Liver (tissue), 9 donors: ENCODE results near the gene NUP54. TPM values are rescaled to one million over a fixed set of nuclear protein-coding genes. Genes with fewer than 3 reads are reported as not detected.

Source experiments
- DNase-seq: peaks from one replicate; pipeline ENCODE4 v3.0.0-alpha.2; 2017; ENCODE audit warnings: low spot score
- H3K27ac ChIP-seq, 2 donors: one replicate each; pipeline ENCODE4 v1.7.0; 2013; ENCODE audit warnings: inconsistent platforms in 2 of 2, low read length in 2 of 2, control low read depth in 1 of 2, low read depth in 1 of 2, mild to moderate bottlenecking in 1 of 2
- H3K27me3 ChIP-seq, 4 donors: one replicate each; pipeline versions ENCODE4 v1.6.1 to v1.7.0; 2013; ENCODE audit warnings: low read length in 3 of 4, inconsistent platforms in 1 of 4, mild to moderate bottlenecking in 1 of 4, moderate library complexity in 1 of 4; ENCODE audit not compliant: control insufficient read depth in 4 of 4, insufficient read depth in 4 of 4
- H3K36me3 ChIP-seq, 4 donors: one replicate each; pipeline versions ENCODE4 v1.6.1 to v1.7.0; 2013; ENCODE audit warnings: low read length in 3 of 4, mild to moderate bottlenecking in 3 of 4, low read depth in 1 of 4, moderate library complexity in 1 of 4; ENCODE audit not compliant: control insufficient read depth in 4 of 4, insufficient read depth in 3 of 4
- H3K4me1 ChIP-seq, 4 donors: one replicate each; pipeline versions ENCODE4 v1.6.1 to v1.7.0; 2013; ENCODE audit warnings: low read length in 3 of 4, mild to moderate bottlenecking in 3 of 4, moderate library complexity in 1 of 4; ENCODE audit not compliant: control insufficient read depth in 4 of 4, insufficient read depth in 4 of 4
- H3K4me3 ChIP-seq, 3 donors: one replicate each; pipeline versions ENCODE4 v1.6.1 to v1.7.0; 2013; ENCODE audit warnings: low read length in 3 of 3, control low read depth in 1 of 3, low read depth in 1 of 3, mild to moderate bottlenecking in 1 of 3
- H3K9ac ChIP-seq, 2 donors: one replicate each; pipeline ENCODE4 v1.7.0; 2013; ENCODE audit warnings: low read length in 2 of 2, mild to moderate bottlenecking in 2 of 2, moderate library complexity in 2 of 2, control low read depth in 1 of 2, low read depth in 1 of 2
- H3K9me3 ChIP-seq, 4 donors: one replicate each; pipeline versions ENCODE4 v1.6.1 to v1.7.0; 2013; ENCODE audit warnings: low read length in 3 of 4; ENCODE audit not compliant: control insufficient read depth in 4 of 4
- EGR1 ChIP-seq, 2 donors: IDR thresholded peaks; 2 replicates each; pipeline ENCODE4 v1.6.1; 2016 to 2018; ENCODE audit warnings: antibody characterized with exemption in 2 of 2, low read depth in 2 of 2
- FOXA1 ChIP-seq: IDR thresholded peaks from 2 replicates; pipeline ENCODE4 v1.6.1; 2016; ENCODE audit warnings: antibody characterized with exemption
- FOXA2 ChIP-seq: IDR thresholded peaks from 2 replicates; pipeline ENCODE4 v1.6.1; 2016; ENCODE audit warnings: antibody characterized with exemption
- GABPA ChIP-seq, 2 donors: IDR thresholded peaks in 1 of 2; conservative IDR thresholded peaks in 1 of 2; 2 replicates each; pipeline ENCODE4 v1.6.1; 2016; ENCODE audit warnings: antibody characterized with exemption in 2 of 2, mild to moderate bottlenecking in 1 of 2, moderate library complexity in 1 of 2
- HNF4A ChIP-seq, 2 donors: conservative IDR thresholded peaks; 2 replicates each; pipeline ENCODE4 v1.6.1; 2016; ENCODE audit warnings: antibody characterized with exemption in 2 of 2, mild to moderate bottlenecking in 2 of 2
- HNF4G ChIP-seq: IDR thresholded peaks from 2 replicates; pipeline ENCODE4 v1.6.1; 2016; ENCODE audit warnings: antibody characterized with exemption
- JUND ChIP-seq, 2 donors: IDR thresholded peaks; 2 replicates each; pipeline ENCODE4 v1.6.1; 2016; ENCODE audit warnings: antibody characterized with exemption in 2 of 2
- NR2F2 ChIP-seq: IDR thresholded peaks from 2 replicates; pipeline ENCODE4 v1.6.1; 2016; ENCODE audit warnings: antibody characterized with exemption
- RAD21 ChIP-seq, 2 donors: IDR thresholded peaks; 2 replicates each; pipeline ENCODE4 v1.6.1; 2016; ENCODE audit warnings: antibody characterized with exemption in 2 of 2, mild to moderate bottlenecking in 2 of 2
- RXRA ChIP-seq, 2 donors: IDR thresholded peaks; 2 replicates each; pipeline ENCODE4 v1.6.1; 2017 to 2018; ENCODE audit warnings: antibody characterized with exemption in 2 of 2, mild to moderate bottlenecking in 1 of 2
- SP1 ChIP-seq: IDR thresholded peaks from 2 replicates; pipeline ENCODE4 v1.6.1; 2018; ENCODE audit warnings: antibody characterized with exemption, mild to moderate bottlenecking
- TAF1 ChIP-seq: conservative IDR thresholded peaks from 2 replicates; pipeline ENCODE4 v1.6.1; 2016; ENCODE audit warnings: antibody characterized with exemption, mild to moderate bottlenecking
- YY1 ChIP-seq: IDR thresholded peaks from 2 replicates; pipeline ENCODE4 v1.6.1; 2016; ENCODE audit warnings: antibody characterized with exemption, mild to moderate bottlenecking
- polyA plus RNA-seq, 2 donors: library from polyadenylated mRNA; stranded (reverse) in 1 of 2; unstranded in 1 of 2; fragments of 200-250 nt in 1 of 2; fragments of >200 nt in 1 of 2; fragmentation: Nextera tagmentation in 1 of 2; extraction: Ambion mirVana in 1 of 2; gene quantifications; one replicate each; pipeline versions ENCODE4 v1.2.1 to v1.2.3, GENCODE V29; 2013 to 2015
- total RNA-seq, 2 donors: library from RNA; depleted of rRNA; stranded (reverse); fragments of >200 nt; gene quantifications; one replicate each; pipeline ENCODE4 v1.2.3, GENCODE V29; 2014
- TF ChIP-seq, protein P1 (sequence below): IDR thresholded peaks from 2 replicates; pipeline ENCODE4 v1.6.1; 2016; ENCODE audit warnings: antibody characterized with exemption
- TF ChIP-seq, protein P2 (sequence below): fragments of 150-350 bp; IDR thresholded peaks from 2 replicates; pipeline ENCODE4 v1.5.1; 2017; ENCODE audit warnings: improper control_type of control experiment, low read depth, low read length; ENCODE audit not compliant: missing input control
- TF ChIP-seq, protein P3 (sequence below): IDR thresholded peaks from 2 replicates; pipeline ENCODE4 v1.6.1; 2016; ENCODE audit warnings: antibody characterized with exemption, mild to moderate bottlenecking
- TF ChIP-seq, protein P4 (sequence below): IDR thresholded peaks from 2 replicates; pipeline ENCODE4 v1.6.1; 2016; ENCODE audit warnings: antibody characterized with exemption
- TF ChIP-seq, protein P5 (sequence below): IDR thresholded peaks from 2 replicates; pipeline ENCODE4 v1.6.1; 2016; ENCODE audit warnings: antibody characterized with exemption
- donor health status: healthy.
- donor health status: healthy.
- donor health status: healthy.
- donor health status: healthy.
- donor health status: healthy.

Gene NUP54
- total and polyA plus RNA-seq, 4 donors = 8.3 to 29.3 (median 16.5) TPM

DNA sequence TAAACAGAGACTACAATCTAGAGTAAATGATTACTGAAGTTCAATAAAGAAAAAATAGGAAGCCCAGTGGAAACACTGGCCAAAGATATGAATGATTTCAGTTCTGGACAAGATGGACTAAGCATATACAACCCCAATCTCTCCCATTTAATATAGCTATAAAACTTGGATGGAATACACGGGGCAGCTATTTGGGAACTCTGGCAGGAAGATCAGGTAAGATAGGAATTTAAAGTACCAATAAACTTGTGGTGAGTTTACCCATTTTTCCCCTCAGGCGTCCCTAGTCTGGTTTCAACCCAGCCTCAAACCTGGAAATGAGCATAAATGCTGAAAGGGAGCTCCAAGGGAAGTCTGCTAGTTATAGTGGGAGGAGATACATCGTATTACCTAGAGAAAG is 20.4 kb downstream of the NUP54 start (continued):
- TF ChIP-seq, protein P1, sequence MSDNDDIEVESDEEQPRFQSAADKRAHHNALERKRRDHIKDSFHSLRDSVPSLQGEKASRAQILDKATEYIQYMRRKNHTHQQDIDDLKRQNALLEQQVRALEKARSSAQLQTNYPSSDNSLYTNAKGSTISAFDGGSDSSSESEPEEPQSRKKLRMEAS = no peak
- TF ChIP-seq SP1 = no peak

DNA sequence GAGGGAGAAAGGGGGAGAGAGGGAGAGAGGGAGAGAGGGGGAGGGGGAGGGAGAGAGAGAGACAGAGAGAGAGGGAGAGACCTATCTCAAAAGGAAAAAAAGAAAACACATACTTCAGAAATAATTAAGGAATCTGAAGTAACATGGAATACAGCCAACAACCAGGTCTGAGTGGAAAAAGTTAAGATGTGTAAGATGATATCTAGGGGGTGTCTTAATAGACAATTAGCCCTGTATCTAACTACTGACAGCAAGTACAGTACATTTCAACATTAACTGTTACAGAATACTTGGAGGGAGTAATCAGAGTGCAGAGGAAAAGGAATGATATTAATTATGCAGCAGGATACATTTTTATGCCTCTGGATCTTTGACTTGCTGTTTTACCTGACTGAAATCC is 22.4 kb downstream of the NUP54 start:
- peaks cover 2 to 27% (median 19%) of the 10 kb centered on the region in 4 donors for H3K36me3 ChIP-seq
- no peak for TF ChIP-seq JUND (IDR thresholded peaks at IDR 0.05)
- no peak for TF ChIP-seq RXRA (IDR thresholded peaks at IDR 0.05)
- TF ChIP-seq, protein P2, sequence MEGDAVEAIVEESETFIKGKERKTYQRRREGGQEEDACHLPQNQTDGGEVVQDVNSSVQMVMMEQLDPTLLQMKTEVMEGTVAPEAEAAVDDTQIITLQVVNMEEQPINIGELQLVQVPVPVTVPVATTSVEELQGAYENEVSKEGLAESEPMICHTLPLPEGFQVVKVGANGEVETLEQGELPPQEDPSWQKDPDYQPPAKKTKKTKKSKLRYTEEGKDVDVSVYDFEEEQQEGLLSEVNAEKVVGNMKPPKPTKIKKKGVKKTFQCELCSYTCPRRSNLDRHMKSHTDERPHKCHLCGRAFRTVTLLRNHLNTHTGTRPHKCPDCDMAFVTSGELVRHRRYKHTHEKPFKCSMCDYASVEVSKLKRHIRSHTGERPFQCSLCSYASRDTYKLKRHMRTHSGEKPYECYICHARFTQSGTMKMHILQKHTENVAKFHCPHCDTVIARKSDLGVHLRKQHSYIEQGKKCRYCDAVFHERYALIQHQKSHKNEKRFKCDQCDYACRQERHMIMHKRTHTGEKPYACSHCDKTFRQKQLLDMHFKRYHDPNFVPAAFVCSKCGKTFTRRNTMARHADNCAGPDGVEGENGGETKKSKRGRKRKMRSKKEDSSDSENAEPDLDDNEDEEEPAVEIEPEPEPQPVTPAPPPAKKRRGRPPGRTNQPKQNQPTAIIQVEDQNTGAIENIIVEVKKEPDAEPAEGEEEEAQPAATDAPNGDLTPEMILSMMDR = no peak
- no peak for TF ChIP-seq GABPA (IDR thresholded peaks at IDR 0.05 in 1 of 2, conservative IDR thresholded peaks at IDR 0.05 in 1 of 2)
- TF ChIP-seq FOXA1 = no peak
- no peak for TF ChIP-seq SP1
- TF ChIP-seq, protein P3, sequence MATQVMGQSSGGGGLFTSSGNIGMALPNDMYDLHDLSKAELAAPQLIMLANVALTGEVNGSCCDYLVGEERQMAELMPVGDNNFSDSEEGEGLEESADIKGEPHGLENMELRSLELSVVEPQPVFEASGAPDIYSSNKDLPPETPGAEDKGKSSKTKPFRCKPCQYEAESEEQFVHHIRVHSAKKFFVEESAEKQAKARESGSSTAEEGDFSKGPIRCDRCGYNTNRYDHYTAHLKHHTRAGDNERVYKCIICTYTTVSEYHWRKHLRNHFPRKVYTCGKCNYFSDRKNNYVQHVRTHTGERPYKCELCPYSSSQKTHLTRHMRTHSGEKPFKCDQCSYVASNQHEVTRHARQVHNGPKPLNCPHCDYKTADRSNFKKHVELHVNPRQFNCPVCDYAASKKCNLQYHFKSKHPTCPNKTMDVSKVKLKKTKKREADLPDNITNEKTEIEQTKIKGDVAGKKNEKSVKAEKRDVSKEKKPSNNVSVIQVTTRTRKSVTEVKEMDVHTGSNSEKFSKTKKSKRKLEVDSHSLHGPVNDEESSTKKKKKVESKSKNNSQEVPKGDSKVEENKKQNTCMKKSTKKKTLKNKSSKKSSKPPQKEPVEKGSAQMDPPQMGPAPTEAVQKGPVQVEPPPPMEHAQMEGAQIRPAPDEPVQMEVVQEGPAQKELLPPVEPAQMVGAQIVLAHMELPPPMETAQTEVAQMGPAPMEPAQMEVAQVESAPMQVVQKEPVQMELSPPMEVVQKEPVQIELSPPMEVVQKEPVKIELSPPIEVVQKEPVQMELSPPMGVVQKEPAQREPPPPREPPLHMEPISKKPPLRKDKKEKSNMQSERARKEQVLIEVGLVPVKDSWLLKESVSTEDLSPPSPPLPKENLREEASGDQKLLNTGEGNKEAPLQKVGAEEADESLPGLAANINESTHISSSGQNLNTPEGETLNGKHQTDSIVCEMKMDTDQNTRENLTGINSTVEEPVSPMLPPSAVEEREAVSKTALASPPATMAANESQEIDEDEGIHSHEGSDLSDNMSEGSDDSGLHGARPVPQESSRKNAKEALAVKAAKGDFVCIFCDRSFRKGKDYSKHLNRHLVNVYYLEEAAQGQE = no peak
- TF ChIP-seq HNF4A (conservative IDR thresholded peaks at IDR 0.05) = no peak
- TF ChIP-seq NR2F2 = no peak
- TF ChIP-seq TAF1 = no peak
- TF ChIP-seq, protein P1 = no peak
- TF ChIP-seq EGR1 (IDR thresholded peaks at IDR 0.05; ENCODE audit: low read depth in 2 of 2) = no peak
- TF ChIP-seq, protein P4, sequence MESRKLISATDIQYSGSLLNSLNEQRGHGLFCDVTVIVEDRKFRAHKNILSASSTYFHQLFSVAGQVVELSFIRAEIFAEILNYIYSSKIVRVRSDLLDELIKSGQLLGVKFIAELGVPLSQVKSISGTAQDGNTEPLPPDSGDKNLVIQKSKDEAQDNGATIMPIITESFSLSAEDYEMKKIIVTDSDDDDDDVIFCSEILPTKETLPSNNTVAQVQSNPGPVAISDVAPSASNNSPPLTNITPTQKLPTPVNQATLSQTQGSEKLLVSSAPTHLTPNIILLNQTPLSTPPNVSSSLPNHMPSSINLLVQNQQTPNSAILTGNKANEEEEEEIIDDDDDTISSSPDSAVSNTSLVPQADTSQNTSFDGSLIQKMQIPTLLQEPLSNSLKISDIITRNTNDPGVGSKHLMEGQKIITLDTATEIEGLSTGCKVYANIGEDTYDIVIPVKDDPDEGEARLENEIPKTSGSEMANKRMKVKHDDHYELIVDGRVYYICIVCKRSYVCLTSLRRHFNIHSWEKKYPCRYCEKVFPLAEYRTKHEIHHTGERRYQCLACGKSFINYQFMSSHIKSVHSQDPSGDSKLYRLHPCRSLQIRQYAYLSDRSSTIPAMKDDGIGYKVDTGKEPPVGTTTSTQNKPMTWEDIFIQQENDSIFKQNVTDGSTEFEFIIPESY = no peak
- TF ChIP-seq FOXA2 = no peak
- TF ChIP-seq RAD21 (IDR thresholded peaks at IDR 0.05) = no peak
- TF ChIP-seq HNF4G = no peak
- TF ChIP-seq, protein P5, sequence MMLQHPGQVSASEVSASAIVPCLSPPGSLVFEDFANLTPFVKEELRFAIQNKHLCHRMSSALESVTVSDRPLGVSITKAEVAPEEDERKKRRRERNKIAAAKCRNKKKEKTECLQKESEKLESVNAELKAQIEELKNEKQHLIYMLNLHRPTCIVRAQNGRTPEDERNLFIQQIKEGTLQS = no peak
- TF ChIP-seq YY1 = no peak
- no peak overlapping the region for H3K27ac ChIP-seq

More for the DNA sequence above, 22.4 kb downstream of the NUP54 start:
- no peaks in the 10 kb centered on the region for H3K4me1 ChIP-seq
- H3K9ac ChIP-seq = no peak overlapping the region
- H3K9me3 ChIP-seq = no peaks in the 10 kb centered on the region
- no peak overlapping the region for H3K4me3 ChIP-seq
- H3K27me3 ChIP-seq = no peaks in the 10 kb centered on the region
- DNase-seq = no peak
